Effector CD4-positive, alpha-beta T cell (primary cell): ENCODE results near the gene MGRN1.

Experiments
- DNase-seq: peaks from one replicate; pipeline ENCODE4 v3.0.0-alpha.2; 2020

Gene MGRN1

GRCh38 chr16:4606354-4606753, 18.3 kb upstream of the MGRN1 start:
- DNase-seq = no peak

GRCh38 chr16:4607841-4608703, 16.6 kb upstream of the MGRN1 start:
- no peak for DNase-seq

- DNase-seq = no peak
These were observed 16.0 kb upstream of the MGRN1 start for GRCh38 chr16:4608704-4608980.

- no peak for DNase-seq
These were observed 15.2 kb upstream of the MGRN1 start for GRCh38 chr16:4609200-4610010.

- no peak for DNase-seq
These were observed 14.3 kb upstream of the MGRN1 start for GRCh38 chr16:4610011-4611005.

GRCh38 chr16:4611337-4612021, 13.1 kb upstream of the MGRN1 start:
- DNase-seq = no peak

- DNase-seq = no peak
These were observed 12.1 kb upstream of the MGRN1 start for GRCh38 chr16:4612474-4612931.

GRCh38 chr16:4612977-4613635, 11.5 kb upstream of the MGRN1 start:
- DNase-seq = no peak

- no peak for DNase-seq
These were observed 10.7 kb upstream of the MGRN1 start for GRCh38 chr16:4613636-4614570.

GRCh38 chr16:4614571-4615383, 9.8 kb upstream of the MGRN1 start, which contains the start of gene UBALD1:
Gene UBALD1, minus strand, starts transcription at chr16:4614888. Its CDS starts 91 bp downstream, at chr16:4614797.
- DNase-seq = peak; percentile 74

GRCh38 chr16:4615384-4616046, 9.1 kb upstream of the MGRN1 start:
- no peak for DNase-seq

- peak; percentile 99 for DNase-seq
These were observed 8.4 kb upstream of the MGRN1 start for GRCh38 chr16:4616047-4616811.

- no peak for DNase-seq
These were observed 6.7 kb upstream of the MGRN1 start for GRCh38 chr16:4617880-4618279.

GRCh38 chr16:4618645-4619418, 5.8 kb upstream of the MGRN1 start:
- no peak for DNase-seq

GRCh38 chr16:4623593-4623992, 1.0 kb upstream of the MGRN1 start:
- no peak for DNase-seq

GRCh38 chr16:4624827-4625559, 367 bp downstream of the MGRN1 start:
- peak; percentile 50 for DNase-seq
